Pancreas (tissue), 10 donors: ENCODE results near the gene PLCG2. TPM values are rescaled to one million over a fixed set of nuclear protein-coding genes. Genes with fewer than 3 reads are reported as not detected.

Experiments
- ATAC-seq, 4 donors: fragments of 200-7000 bp; cut with Tn5 transposase; one replicate each; pipeline versions ENCODE4 v1.8.0 to v1.9.1; 2020; ENCODE audit warnings: mild to moderate bottlenecking in 4 of 4, moderate library complexity in 4 of 4
- DNase-seq, 6 donors: peaks; one replicate each; pipeline ENCODE4 v3.0.0-alpha.2; 2020
- FAIRE-seq: peaks from 2 replicates; lab custom pipeline; 2012; peaks lifted over from hg19 to GRCh38; lab: Jason Lieb, UNC
- H3K27ac ChIP-seq, 4 donors: fragments of 200-600 bp; sonication (generic); 1 replicate in 3 of 4; 2 replicates in 1 of 4; pipeline versions ENCODE4 v1.5.0 to v1.8.0; 2020
- H3K27me3 ChIP-seq, 4 donors: fragments of 200-600 bp; one replicate each; pipeline ENCODE4 v1.8.0; 2021
- H3K36me3 ChIP-seq, 3 donors: fragments of 200-600 bp; sonication (generic) in 1 of 3; one replicate each; pipeline versions ENCODE4 v1.5.0 to v1.8.0; 2020 to 2021
- H3K4me1 ChIP-seq, 3 donors: fragments of 200-600 bp; one replicate each; pipeline ENCODE4 v1.8.0; 2021
- H3K4me3 ChIP-seq, 4 donors: fragments of 200-600 bp; sonication (generic) in 2 of 4; one replicate each; pipeline versions ENCODE4 v1.5.0 to v1.8.0; 2020 to 2021
- H3K9me3 ChIP-seq, 4 donors: fragments of 200-600 bp; one replicate each; pipeline ENCODE4 v1.8.0; 2021
- CTCF ChIP-seq, 4 donors: fragments of 200-600 bp; sonication (generic) in 3 of 4; IDR thresholded peaks; one replicate each; pipeline versions ENCODE4 v1.5.0 to v1.8.0; 2021; ENCODE audit warnings: antibody characterized with exemption in 4 of 4
- WGBS, 2 donors: extraction: QIAGEN DNeasy Blood & Tissue Kit; methylation state at CpG; one replicate each; pipeline ENCODE4 v1.1.7; 2013; 5-methylcytosine and 5-hydroxymethylcytosine counted together
- intact Hi-C, 3 donors: fragments of 100-400 bp; cut with DNase I; formaldehyde crosslinking; loops; one replicate each; pipeline versions ENCODE4 v1.11.1 to v1.14.2; 2022
- polyA plus RNA-seq, 2 donors: library from polyadenylated mRNA; stranded (reverse); fragments of 200-250 nt; gene quantifications; one replicate each; pipeline ENCODE4 v1.2.3, GENCODE V29; 2013
- total RNA-seq, 6 donors: library from RNA; stranded (reverse); fragmentation: NEBNext Ultra II Directional in 4 of 6; extraction: Animal tissue kit (Norgen Biotek cat#: 25700) in 4 of 6; gene quantifications; one replicate each; pipeline versions ENCODE4 v1.2.1 to v1.2.4, GENCODE V29; 2021 to 2023
- donor health status: healthy with polysubstance abuse.
- donor health status: DM: no; HTN: no; CAD: no; lungs with moderate emphysema.
- donor health status: DM: no; HTN: no; CAD: no.
- donor health status: control.
- donor health status: control.
- donor health status: Bipolar disorder and iron deficiency.
- donor health status: DM: yes; HTN: yes; CAD: no.
- donor health status: DM: no; HTN: no; CAD: no.
- donor health status: DM: no; HTN: no; CAD: no.
- donor health status: DM: yes; HTN: yes; CAD: no.

The PLCG2 gene
- total and polyA plus RNA-seq, 8 donors: 3.7 to 23.6 (median 8.0) TPM

- Histone ChIP-seq H3K27ac (no peak overlapping the region), H3K36me3 (no peaks in the 10 kb centered on the region), H3K27me3 (no peaks in the 10 kb centered on the region), H3K4me3 (no peak overlapping the region), H3K4me1 (no peaks in the 10 kb centered on the region), H3K9me3 (no peaks in the 10 kb centered on the region)
- FAIRE-seq: no peak
- 57 to 75% methylated on average over 12 of the region's 12 CpGs for WGBS, 2 donors
- no peak for TF ChIP-seq CTCF (IDR thresholded peaks at IDR 0.05)
- intact Hi-C loops: no loop called here
- no peak for DNase-seq
- no peak for ATAC-seq
Measured at GRCh38 chr16:81836279-81837054, 57.4 kb downstream of the PLCG2 start.

GRCh38 chr16:81837312-81837751 is 58.2 kb downstream of the PLCG2 start:
- WGBS, 2 donors: 63 to 73% methylated on average over 9 of the region's 9 CpGs
- H3K4me3 ChIP-seq: no peak overlapping the region
- no peaks in the 10 kb centered on the region for H3K4me1 ChIP-seq
- no peaks in the 10 kb centered on the region for H3K36me3 ChIP-seq
- ATAC-seq (no peak), FAIRE-seq (no peak), DNase-seq (peak in 1 of 6 donors; percentile 18)
- no peak for TF ChIP-seq CTCF (IDR thresholded peaks at IDR 0.05)
- H3K9me3 ChIP-seq: no peaks in the 10 kb centered on the region
- H3K27ac ChIP-seq: no peak overlapping the region
- intact Hi-C loops: no loop called here
- H3K27me3 ChIP-seq: no peaks in the 10 kb centered on the region

GRCh38 chr16:81838794-81839193 is 59.7 kb downstream of the PLCG2 start:
- intact Hi-C loops: no loop called here
- no peaks in the 10 kb centered on the region for H3K4me1 ChIP-seq
- WGBS, 2 donors: 54 to 66% methylated on average over 4 of the region's 4 CpGs
- no peak for DNase-seq
- no peak overlapping the region for H3K4me3 ChIP-seq
- no peaks in the 10 kb centered on the region for H3K9me3 ChIP-seq
- TF ChIP-seq CTCF (IDR thresholded peaks at IDR 0.05): no peak
- no peak for FAIRE-seq
- H3K27me3 ChIP-seq: no peaks in the 10 kb centered on the region
- no peaks in the 10 kb centered on the region for H3K36me3 ChIP-seq
- no peak overlapping the region for H3K27ac ChIP-seq
- no peak for ATAC-seq

- WGBS, 2 donors: 47 to 54% methylated on average over 7 of the region's 7 CpGs
Measured at GRCh38 chr16:81841722-81842121, 62.6 kb downstream of the PLCG2 start.

More at GRCh38 chr16:81841722-81842121, 62.6 kb downstream of the PLCG2 start:
- H3K27ac ChIP-seq: no peak overlapping the region
- no peak overlapping the region for H3K4me3 ChIP-seq
- no peaks in the 10 kb centered on the region for H3K9me3 ChIP-seq
- intact Hi-C loops: no loop called here
- no peak for TF ChIP-seq CTCF (IDR thresholded peaks at IDR 0.05)
- DNase-seq (no peak), ATAC-seq (no peak), FAIRE-seq (no peak)
- H3K27me3 ChIP-seq: no peaks in the 10 kb centered on the region
- no peaks in the 10 kb centered on the region for H3K4me1 ChIP-seq
- H3K36me3 ChIP-seq: no peaks in the 10 kb centered on the region
